Measurements from ENCODE around the gene SMCO3. TPM values are rescaled to one million over a fixed set of nuclear protein-coding genes. Genes with fewer than 3 reads are reported as not detected.

SMCO3 gene
- total RNA-seq, 4 donors from 2014 or later = 0.75 TPM; not detected in 3

DNA sequence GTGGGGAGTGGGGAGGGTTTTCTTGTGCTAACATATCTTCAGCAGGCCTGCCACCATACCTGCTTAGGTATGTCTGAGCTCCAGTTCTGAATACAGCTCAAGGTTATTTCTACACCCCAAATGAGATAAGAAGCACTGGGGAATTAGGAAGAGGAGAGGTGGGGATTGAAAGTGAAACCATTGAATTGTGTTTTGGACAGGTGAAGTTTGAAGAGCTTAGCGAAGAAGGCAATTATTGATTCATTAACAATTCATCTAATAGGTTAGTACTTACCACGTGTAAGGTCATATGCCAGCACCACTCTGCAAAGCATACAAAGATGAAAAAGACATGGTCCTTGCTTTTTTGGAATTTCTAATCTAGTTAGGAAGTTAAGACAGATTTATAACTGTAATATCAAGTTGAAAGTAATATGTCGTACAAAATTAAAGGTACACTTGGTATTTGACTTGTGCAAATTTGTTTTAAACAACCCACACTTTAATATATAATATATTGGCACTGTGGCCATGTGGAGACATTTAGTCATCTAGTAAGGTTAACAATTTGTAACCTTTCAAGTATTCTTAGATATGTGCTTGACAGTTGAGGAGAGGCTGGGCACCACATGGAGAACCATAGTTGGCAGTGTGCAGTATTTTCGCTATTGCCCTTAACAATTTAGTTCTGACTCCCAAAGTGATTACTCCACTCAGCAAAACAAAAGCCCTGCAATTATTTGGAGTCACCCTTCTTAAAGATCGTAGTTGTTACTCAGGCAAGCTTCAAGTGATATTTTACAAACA is 3.6 kb downstream of the SMCO3 start:
- TF ChIP-seq, protein P1, sequence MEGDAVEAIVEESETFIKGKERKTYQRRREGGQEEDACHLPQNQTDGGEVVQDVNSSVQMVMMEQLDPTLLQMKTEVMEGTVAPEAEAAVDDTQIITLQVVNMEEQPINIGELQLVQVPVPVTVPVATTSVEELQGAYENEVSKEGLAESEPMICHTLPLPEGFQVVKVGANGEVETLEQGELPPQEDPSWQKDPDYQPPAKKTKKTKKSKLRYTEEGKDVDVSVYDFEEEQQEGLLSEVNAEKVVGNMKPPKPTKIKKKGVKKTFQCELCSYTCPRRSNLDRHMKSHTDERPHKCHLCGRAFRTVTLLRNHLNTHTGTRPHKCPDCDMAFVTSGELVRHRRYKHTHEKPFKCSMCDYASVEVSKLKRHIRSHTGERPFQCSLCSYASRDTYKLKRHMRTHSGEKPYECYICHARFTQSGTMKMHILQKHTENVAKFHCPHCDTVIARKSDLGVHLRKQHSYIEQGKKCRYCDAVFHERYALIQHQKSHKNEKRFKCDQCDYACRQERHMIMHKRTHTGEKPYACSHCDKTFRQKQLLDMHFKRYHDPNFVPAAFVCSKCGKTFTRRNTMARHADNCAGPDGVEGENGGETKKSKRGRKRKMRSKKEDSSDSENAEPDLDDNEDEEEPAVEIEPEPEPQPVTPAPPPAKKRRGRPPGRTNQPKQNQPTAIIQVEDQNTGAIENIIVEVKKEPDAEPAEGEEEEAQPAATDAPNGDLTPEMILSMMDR (IDR thresholded peaks at IDR 0.05; ENCODE audit: low read depth) = no peak

DNA sequence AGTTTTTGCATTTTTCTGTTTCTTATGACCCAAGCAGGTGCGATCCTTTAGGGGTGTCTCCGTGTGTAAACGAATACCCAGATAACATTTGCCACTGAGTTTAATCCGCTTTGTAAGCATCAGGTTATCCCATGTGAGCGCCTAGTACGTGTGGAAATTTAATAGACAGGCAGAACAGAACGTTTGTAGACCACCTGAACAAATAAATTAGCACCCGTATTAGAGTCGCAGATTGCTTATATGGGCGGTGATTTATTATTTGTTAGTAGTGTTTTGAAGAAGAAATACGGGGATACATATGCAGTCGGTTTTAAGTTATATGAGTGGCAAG is 10.2 kb downstream of the SMCO3 start:
- TF ChIP-seq, protein P1 (IDR thresholded peaks at IDR 0.05; ENCODE audit: low read depth) = no peak

DNA sequence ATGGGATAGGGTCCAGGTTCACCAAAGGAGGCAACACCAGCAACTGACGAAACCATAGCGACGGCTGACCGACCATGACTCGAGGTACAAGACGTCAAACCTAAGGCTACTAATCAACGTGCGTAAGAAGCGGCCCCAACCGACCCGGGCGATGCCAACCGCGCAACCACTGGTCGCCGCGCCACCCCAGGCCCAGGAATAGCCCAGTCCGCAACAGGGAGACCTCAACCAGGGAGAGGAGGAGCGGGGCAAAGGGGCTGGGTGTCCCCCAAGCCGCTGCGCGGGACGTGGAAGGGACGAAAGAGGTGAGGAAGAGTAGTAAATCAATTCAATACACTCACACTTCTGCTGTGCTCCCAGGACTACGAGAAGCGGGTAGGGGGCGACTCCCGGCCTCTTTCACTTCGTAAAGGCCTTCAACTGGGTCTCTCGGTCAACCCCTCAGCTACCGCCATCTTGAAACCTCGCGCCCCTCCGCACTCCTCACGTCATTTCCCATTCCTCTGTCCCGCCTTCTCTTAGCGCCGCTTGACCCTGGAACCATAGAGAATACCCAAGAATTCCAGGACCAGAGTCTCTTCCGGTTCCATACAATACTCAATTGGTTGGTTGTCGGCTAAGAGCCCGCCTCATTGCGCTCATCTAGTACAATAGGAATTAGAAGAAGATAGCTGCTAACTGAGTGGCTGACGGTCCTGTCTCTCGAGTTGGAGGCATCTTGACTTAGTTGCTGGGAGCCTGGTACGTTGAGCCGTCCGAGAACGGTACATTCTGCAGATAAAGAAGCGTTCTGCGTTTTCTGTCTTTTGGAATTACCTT is 10.8 kb downstream of the SMCO3 start, which contains the start of the genes C12orf60 and WBP11:
C12orf60 (plus strand) TSS at position 660 of the 819 bp plus-strand sequence. CDS start 19,266 bp downstream, outside the sequence.
WBP11 (minus strand) TSS at position 468 of the 819 bp plus-strand sequence. CDS start 2,095 bp downstream, outside the sequence.
- TF ChIP-seq, protein P1 (IDR thresholded peaks at IDR 0.05; ENCODE audit: low read depth) = no peak

DNA sequence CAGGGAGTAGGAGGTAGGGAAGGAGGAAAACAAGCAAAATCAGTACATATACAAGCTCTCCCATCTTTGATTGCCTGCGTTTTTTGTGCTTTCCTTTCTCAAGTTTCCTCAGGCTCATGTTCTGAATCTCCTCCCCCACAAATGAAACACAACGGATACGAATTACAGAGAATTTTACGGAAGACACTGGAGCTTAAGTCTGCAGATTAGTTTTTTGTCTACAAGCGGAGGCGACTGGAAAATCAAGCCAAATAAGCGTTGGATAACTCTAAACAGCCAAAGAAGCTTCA is 11.3 kb downstream of the SMCO3 start:
- TF ChIP-seq, protein P1 (IDR thresholded peaks at IDR 0.05; ENCODE audit: low read depth) = no peak

DNA sequence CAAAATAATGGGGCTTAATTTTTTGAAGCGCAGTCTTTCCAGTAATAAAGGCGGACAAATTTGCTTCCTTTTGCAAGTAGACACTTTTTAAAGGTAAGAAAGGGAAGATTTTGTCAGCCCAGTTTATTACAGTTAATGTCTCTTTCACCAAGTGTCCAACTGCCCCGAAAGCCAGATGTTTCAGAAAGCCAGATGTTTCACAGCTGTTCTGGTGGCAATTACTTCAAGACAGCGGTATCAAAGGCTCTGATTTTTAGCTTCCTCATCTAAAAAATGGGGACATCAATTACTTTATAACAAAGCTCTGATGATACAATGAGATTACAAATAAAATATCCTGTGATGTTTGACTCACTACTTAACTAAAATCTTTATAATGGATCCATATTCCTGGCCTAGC is 11.7 kb downstream of the SMCO3 start:
- TF ChIP-seq, protein P1 (IDR thresholded peaks at IDR 0.05; ENCODE audit: low read depth) = no peak

DNA sequence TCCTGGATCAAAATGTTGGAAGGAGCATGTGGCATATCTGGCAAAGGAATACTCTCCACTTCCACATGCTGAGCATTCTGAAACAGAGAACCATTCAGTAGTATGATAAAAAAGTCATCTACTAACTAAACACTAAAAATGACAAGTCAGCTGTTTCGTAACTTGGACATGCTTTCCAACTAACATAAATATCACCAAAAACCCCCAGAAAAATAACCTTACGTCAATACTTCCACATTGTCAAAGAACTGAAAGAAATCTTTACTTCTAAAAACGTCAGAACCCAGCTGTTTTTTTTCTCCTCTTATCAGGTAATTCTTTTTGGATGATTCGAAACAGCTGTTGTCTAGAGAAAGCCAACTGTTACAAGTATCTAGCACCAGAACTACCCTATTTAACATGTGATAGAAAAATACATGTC is 18.9 kb downstream of the SMCO3 start:
- TF ChIP-seq, protein P1 (IDR thresholded peaks at IDR 0.05; ENCODE audit: low read depth) = no peak

DNA sequence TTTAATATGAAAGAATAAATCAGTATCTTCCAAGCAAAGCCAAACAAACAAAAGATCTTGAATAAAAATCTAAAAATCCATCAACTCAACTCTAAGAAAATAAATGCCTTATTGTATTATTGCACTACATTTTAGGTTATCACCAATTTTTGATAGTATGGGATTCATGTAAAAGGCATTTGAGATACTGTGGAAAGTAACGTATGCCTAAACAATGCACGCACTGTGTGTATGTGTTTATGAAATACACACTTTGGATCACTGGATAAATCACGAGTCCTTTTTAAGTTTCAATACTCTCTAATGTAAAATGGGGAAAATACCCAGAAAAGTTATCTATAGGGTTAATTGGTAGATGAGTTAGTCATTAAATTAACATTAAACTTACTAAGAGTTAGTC is 28.4 kb downstream of the SMCO3 start:
- TF ChIP-seq, protein P1 (IDR thresholded peaks at IDR 0.05; ENCODE audit: low read depth) = no peak
